ENCODE results near the gene WAC. TPM values are rescaled to one million over a fixed set of nuclear protein-coding genes. Genes with fewer than 3 reads are reported as not detected.

The WAC gene
- total RNA-seq, 4 donors from 2014 or later: 55.1 to 98.0 (median 75.8) TPM

DNA sequence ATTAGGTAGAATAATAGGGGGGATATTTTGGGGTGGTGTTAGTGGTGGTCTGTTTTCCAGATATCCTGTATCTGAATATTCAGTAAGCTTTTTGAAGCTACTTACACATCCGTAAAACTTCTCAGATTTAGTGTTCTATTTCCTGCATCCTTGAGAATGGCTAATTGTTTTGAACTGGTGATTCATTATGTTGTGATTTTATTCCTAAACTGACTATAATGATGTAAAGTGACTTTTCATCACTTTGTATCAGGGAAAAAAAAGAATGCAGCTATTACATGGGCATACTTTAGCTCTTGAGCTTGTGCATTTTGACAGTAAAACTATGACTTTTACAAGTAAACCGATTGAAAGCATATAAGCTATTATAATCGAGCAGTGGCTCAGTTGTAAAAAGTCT lies 18.2 kb downstream of the WAC start:
- no peak overlapping the region for H3K27ac ChIP-seq
- no peaks in the 10 kb centered on the region for H3K9me3 ChIP-seq
- no peak for DNase-seq
- peaks cover 0 to 69% (median 8%) of the 10 kb centered on the region in 3 donors for H3K36me3 ChIP-seq
- H3K4me3 ChIP-seq: no peak overlapping the region
- peaks cover 8 to 81% (median 15%) of the 10 kb centered on the region in 3 donors for H3K4me1 ChIP-seq
- no peaks in the 10 kb centered on the region for H3K27me3 ChIP-seq
- intact Hi-C loops (cut with DNase I): no loop called here
- WGBS, 2 donors: 49 to 50% methylated on average over 3 of the region's 3 CpGs
- TF ChIP-seq POLR2A (IDR thresholded peaks at IDR 0.05): no peak
- TF ChIP-seq, protein P1, sequence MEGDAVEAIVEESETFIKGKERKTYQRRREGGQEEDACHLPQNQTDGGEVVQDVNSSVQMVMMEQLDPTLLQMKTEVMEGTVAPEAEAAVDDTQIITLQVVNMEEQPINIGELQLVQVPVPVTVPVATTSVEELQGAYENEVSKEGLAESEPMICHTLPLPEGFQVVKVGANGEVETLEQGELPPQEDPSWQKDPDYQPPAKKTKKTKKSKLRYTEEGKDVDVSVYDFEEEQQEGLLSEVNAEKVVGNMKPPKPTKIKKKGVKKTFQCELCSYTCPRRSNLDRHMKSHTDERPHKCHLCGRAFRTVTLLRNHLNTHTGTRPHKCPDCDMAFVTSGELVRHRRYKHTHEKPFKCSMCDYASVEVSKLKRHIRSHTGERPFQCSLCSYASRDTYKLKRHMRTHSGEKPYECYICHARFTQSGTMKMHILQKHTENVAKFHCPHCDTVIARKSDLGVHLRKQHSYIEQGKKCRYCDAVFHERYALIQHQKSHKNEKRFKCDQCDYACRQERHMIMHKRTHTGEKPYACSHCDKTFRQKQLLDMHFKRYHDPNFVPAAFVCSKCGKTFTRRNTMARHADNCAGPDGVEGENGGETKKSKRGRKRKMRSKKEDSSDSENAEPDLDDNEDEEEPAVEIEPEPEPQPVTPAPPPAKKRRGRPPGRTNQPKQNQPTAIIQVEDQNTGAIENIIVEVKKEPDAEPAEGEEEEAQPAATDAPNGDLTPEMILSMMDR (IDR thresholded peaks at IDR 0.05): no peak

- Histone ChIP-seq H3K36me3 (peaks cover 0 to 61% (median 4%) of the 10 kb centered on the region in 3 donors), H3K27ac (no peak overlapping the region), H3K4me1 (peaks cover 8 to 86% (median 10%) of the 10 kb centered on the region in 3 donors), H3K27me3 (no peaks in the 10 kb centered on the region), H3K9me3 (no peaks in the 10 kb centered on the region), H3K4me3 (no peak overlapping the region)
- TF ChIP-seq, protein P1 (IDR thresholded peaks at IDR 0.05): no peak
- TF ChIP-seq POLR2A (IDR thresholded peaks at IDR 0.05): no peak
- whole genome bisulfite sequencing, 2 donors: 60% methylated on average over 4 of the region's 4 CpGs
- intact Hi-C loops (cut with DNase I): no loop called here
- no peak for DNase-seq
Observed at GRCh38 chr10:28552775-28553174, 19.9 kb downstream of the WAC start.

DNA sequence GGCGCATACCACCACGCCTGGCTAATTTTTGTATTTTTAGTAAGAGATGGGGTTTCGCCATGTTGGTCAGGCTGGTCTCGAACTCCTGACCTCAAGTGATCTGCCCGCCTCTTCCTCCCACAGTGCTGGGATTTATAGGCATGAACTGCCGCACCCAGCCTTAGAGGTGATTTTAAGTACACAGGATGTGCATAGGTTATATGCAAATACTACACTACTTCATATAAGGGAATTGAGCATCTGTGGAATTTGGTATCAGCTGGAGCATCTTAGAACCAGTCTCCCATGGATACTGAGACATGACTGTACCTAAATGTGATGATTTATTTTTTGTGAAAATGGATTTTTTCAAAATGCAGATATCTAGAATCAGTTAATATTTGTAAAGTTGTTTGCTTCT lies 21.1 kb downstream of the WAC start:
- Histone ChIP-seq H3K27me3 (no peaks in the 10 kb centered on the region), H3K9me3 (no peaks in the 10 kb centered on the region), H3K27ac (no peak overlapping the region), H3K36me3 (peaks cover 0 to 48% (median 0%) of the 10 kb centered on the region in 3 donors), H3K4me1 (peaks cover 8 to 93% (median 18%) of the 10 kb centered on the region in 3 donors), H3K4me3 (no peak overlapping the region)
- TF ChIP-seq, protein P1 (IDR thresholded peaks at IDR 0.05): no peak
- no peak for TF ChIP-seq POLR2A (IDR thresholded peaks at IDR 0.05)
- intact Hi-C loops (cut with DNase I): no loop called here
- WGBS, 2 donors: 87 to 89% methylated on average over 5 to 6 of the region's 6 CpGs
- DNase-seq: no peak

- no peaks in the 10 kb centered on the region for H3K27me3 ChIP-seq
- intact Hi-C loops (cut with DNase I): no loop called here
- no peak for TF ChIP-seq POLR2A (IDR thresholded peaks at IDR 0.05)
- TF ChIP-seq, protein P1 (IDR thresholded peaks at IDR 0.05): no peak
- peaks cover 8 to 93% (median 26%) of the 10 kb centered on the region in 3 donors for H3K4me1 ChIP-seq
- H3K27ac ChIP-seq: no peak overlapping the region
- H3K9me3 ChIP-seq: no peaks in the 10 kb centered on the region
- WGBS, 2 donors: 66 to 90% methylated on average over 3 of the region's 3 CpGs
- no peak overlapping the region for H3K4me3 ChIP-seq
- no peak for DNase-seq
- H3K36me3 ChIP-seq: peaks cover 0 to 44% (median 0%) of the 10 kb centered on the region in 3 donors
Observed at GRCh38 chr10:28554952-28555351, 22.0 kb downstream of the WAC start.

DNA sequence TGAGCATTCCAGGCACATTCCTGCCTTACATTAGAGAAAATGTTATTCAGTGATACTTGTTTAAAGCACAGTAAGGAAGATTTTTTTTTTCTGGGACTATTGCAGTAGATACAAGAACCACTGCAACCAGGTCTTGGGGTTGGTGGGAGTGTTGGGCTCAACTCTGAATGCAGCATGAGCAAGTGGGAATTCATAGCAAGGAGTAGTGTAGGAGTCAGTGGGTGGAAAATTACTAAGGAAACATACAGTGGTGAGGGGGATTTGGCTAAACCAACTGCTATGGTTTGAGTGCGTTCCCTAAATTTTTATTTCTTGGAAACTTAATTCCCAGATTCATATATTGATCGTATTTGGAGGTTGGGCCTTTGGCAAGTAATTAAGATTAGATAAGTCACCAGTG lies 22.4 kb downstream of the WAC start:
- Histone ChIP-seq H3K9me3 (no peaks in the 10 kb centered on the region), H3K27me3 (no peaks in the 10 kb centered on the region), H3K27ac (no peak overlapping the region), H3K4me1 (peaks cover 8 to 93% (median 26%) of the 10 kb centered on the region in 3 donors), H3K4me3 (no peak overlapping the region), H3K36me3 (peaks cover 0 to 44% (median 0%) of the 10 kb centered on the region in 3 donors)
- TF ChIP-seq, protein P1 (IDR thresholded peaks at IDR 0.05): no peak
- TF ChIP-seq POLR2A (IDR thresholded peaks at IDR 0.05): no peak
- no peak for DNase-seq
- WGBS, 2 donors: 100% methylated on average over 2 of the region's 2 CpGs
- intact Hi-C loops (cut with DNase I): no loop called here

Data from esophagus squamous epithelium (tissue), 5 donors.